Activated B cell treated with CpG ODN at 0.5 μM for 24 hours (primary cell): Measurements from ENCODE around the gene STH. TPM values are rescaled to one million over a fixed set of nuclear protein-coding genes. Genes with fewer than 3 reads are reported as not detected.

Source experiments
- ATAC-seq: fragments of 200-7000 bp; cut with Tn5 transposase; one replicate; pipeline ENCODE4 v1.10.0; 2021; ENCODE audit warnings: low read depth, mild to moderate bottlenecking, moderate library complexity
- CTCF ChIA-PET: fragments of 350-600 bp; sonication (Branson Sonifier 250); formaldehyde crosslinking; loops from one replicate; lab custom pipeline; 2021; ENCODE audit warnings: antibody characterized with exemption; lab: Charles Lee
- POLR2A ChIA-PET: fragments of 350-600 bp; sonication (Branson Sonifier 250); formaldehyde crosslinking; loops from one replicate; lab custom pipeline; 2021; ENCODE audit warnings: antibody characterized with exemption; lab: Charles Lee
- DNase-seq: peaks from one replicate; pipeline ENCODE4 v3.0.0; 2022
- H3K27ac Mint-ChIP-seq: one replicate; pipeline ENCODE4 v1.8.0; 2020; ENCODE audit warnings: mixed read lengths
- H3K27me3 Mint-ChIP-seq: one replicate; pipeline ENCODE4 v1.8.0; 2021; ENCODE audit warnings: mixed read lengths
- H3K36me3 Mint-ChIP-seq: one replicate; pipeline ENCODE4 v1.8.0; 2021; ENCODE audit warnings: low read depth, mixed read lengths
- H3K4me1 Mint-ChIP-seq: one replicate; pipeline ENCODE4 v1.8.0; 2021; ENCODE audit warnings: mixed read lengths
- H3K4me3 Mint-ChIP-seq: one replicate; pipeline ENCODE4 v1.8.0; 2020; ENCODE audit warnings: mild to moderate bottlenecking, mixed read lengths
- H3K9me3 Mint-ChIP-seq: one replicate; pipeline ENCODE4 v1.8.0; 2020; ENCODE audit warnings: mixed read lengths
- intact Hi-C: fragments of 100-400 bp; cut with micrococcal nuclease; formaldehyde crosslinking; loops from one replicate; pipeline ENCODE4 v1.15.1; 2024
- total RNA-seq: library from RNA; stranded (reverse); gene quantifications from 2 replicates; pipeline ENCODE4 v1.2.3, GENCODE V29; 2022
- TF ChIP-seq, protein P1 (sequence below): fragments of 200-600 bp; IDR thresholded peaks from one replicate; pipeline ENCODE4 v1.8.0; 2022; ENCODE audit warnings: antibody characterized with exemption, mild to moderate bottlenecking

Gene STH
- total RNA-seq, 1 donor from 2014 or later: not detected

DNA sequence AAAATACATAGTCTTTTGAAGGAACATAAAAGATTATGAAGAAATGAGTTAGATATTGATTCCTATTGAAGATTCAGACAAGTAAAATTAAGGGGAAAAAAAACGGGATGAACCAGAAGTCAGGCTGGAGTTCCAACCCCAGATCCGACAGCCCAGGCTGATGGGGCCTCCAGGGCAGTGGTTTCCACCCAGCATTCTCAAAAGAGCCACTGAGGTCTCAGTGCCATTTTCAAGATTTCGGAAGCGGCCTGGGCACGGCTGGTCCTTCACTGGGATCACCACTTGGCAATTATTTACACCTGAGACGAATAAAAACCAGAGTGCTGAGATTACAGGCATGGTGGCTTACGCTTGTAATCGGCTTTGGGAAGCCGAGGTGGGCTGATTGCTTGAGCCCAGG, 9.5 kb downstream of the STH start:
- ATAC-seq (no peak), DNase-seq (no peak)
- POLR2A ChIA-PET: no interaction called here
- no peaks in the 10 kb centered on the region for H3K9me3 Mint-ChIP-seq
- H3K27ac Mint-ChIP-seq: no peak overlapping the region
- no peaks in the 10 kb centered on the region for H3K4me1 Mint-ChIP-seq
- CTCF ChIA-PET: no interaction called here
- no peak overlapping the region for H3K4me3 Mint-ChIP-seq
- TF ChIP-seq, protein P1, sequence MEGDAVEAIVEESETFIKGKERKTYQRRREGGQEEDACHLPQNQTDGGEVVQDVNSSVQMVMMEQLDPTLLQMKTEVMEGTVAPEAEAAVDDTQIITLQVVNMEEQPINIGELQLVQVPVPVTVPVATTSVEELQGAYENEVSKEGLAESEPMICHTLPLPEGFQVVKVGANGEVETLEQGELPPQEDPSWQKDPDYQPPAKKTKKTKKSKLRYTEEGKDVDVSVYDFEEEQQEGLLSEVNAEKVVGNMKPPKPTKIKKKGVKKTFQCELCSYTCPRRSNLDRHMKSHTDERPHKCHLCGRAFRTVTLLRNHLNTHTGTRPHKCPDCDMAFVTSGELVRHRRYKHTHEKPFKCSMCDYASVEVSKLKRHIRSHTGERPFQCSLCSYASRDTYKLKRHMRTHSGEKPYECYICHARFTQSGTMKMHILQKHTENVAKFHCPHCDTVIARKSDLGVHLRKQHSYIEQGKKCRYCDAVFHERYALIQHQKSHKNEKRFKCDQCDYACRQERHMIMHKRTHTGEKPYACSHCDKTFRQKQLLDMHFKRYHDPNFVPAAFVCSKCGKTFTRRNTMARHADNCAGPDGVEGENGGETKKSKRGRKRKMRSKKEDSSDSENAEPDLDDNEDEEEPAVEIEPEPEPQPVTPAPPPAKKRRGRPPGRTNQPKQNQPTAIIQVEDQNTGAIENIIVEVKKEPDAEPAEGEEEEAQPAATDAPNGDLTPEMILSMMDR: no peak
- no peaks in the 10 kb centered on the region for H3K27me3 Mint-ChIP-seq
- H3K36me3 Mint-ChIP-seq: no peaks in the 10 kb centered on the region
- intact Hi-C loops: no loop called here

DNA sequence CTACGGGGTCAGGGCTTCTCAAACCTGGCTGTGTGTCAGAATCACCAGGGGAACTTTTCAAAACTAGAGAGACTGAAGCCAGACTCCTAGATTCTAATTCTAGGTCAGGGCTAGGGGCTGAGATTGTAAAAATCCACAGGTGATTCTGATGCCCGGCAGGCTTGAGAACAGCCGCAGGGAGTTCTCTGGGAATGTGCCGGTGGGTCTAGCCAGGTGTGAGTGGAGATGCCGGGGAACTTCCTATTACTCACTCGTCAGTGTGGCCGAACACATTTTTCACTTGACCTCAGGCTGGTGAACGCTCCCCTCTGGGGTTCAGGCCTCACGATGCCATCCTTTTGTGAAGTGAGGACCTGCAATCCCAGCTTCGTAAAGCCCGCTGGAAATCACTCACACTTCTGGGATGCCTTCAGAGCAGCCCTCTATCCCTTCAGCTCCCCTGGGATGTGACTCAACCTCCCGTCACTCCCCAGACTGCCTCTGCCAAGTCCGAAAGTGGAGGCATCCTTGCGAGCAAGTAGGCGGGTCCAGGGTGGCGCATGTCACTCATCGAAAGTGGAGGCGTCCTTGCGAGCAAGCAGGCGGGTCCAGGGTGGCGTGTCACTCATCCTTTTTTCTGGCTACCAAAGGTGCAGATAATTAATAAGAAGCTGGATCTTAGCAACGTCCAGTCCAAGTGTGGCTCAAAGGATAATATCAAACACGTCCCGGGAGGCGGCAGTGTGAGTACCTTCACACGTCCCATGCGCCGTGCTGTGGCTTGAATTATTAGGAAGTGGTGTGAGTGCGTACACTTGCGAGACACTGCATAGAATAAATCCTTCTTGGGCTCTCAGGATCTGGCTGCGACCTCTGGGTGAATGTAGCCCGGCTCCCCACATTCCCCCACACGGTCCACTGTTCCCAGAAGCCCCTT, 10.9 kb downstream of the STH start:
- no peak for ATAC-seq
- no peaks in the 10 kb centered on the region for H3K27me3 Mint-ChIP-seq
- no peaks in the 10 kb centered on the region for H3K4me1 Mint-ChIP-seq
- intact Hi-C loops: no loop called here
- DNase-seq: no peak
- POLR2A ChIA-PET: no interaction called here
- no peak overlapping the region for H3K27ac Mint-ChIP-seq
- H3K4me3 Mint-ChIP-seq: no peak overlapping the region
- TF ChIP-seq, protein P1: no peak
- CTCF ChIA-PET: no interaction called here
- no peaks in the 10 kb centered on the region for H3K36me3 Mint-ChIP-seq
- H3K9me3 Mint-ChIP-seq: no peaks in the 10 kb centered on the region

DNA sequence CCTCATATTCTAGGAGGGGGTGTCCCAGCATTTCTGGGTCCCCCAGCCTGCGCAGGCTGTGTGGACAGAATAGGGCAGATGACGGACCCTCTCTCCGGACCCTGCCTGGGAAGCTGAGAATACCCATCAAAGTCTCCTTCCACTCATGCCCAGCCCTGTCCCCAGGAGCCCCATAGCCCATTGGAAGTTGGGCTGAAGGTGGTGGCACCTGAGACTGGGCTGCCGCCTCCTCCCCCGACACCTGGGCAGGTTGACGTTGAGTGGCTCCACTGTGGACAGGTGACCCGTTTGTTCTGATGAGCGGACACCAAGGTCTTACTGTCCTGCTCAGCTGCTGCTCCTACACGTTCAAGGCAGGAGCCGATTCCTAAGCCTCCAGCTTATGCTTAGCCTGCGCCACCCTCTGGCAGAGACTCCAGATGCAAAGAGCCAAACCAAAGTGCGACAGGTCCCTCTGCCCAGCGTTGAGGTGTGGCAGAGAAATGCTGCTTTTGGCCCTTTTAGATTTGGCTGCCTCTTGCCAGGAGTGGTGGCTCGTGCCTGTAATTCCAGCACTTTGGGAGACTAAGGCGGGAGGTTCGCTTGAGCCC, 11.6 kb downstream of the STH start:
- no peaks in the 10 kb centered on the region for H3K36me3 Mint-ChIP-seq
- intact Hi-C loops: no loop called here
- TF ChIP-seq, protein P1: no peak
- no peak for ATAC-seq
- POLR2A ChIA-PET: no interaction called here
- H3K9me3 Mint-ChIP-seq: no peaks in the 10 kb centered on the region
- H3K4me3 Mint-ChIP-seq: no peak overlapping the region
- no peaks in the 10 kb centered on the region for H3K27me3 Mint-ChIP-seq
- no peaks in the 10 kb centered on the region for H3K4me1 Mint-ChIP-seq
- DNase-seq: no peak
- no peak overlapping the region for H3K27ac Mint-ChIP-seq
- CTCF ChIA-PET: no interaction called here

DNA sequence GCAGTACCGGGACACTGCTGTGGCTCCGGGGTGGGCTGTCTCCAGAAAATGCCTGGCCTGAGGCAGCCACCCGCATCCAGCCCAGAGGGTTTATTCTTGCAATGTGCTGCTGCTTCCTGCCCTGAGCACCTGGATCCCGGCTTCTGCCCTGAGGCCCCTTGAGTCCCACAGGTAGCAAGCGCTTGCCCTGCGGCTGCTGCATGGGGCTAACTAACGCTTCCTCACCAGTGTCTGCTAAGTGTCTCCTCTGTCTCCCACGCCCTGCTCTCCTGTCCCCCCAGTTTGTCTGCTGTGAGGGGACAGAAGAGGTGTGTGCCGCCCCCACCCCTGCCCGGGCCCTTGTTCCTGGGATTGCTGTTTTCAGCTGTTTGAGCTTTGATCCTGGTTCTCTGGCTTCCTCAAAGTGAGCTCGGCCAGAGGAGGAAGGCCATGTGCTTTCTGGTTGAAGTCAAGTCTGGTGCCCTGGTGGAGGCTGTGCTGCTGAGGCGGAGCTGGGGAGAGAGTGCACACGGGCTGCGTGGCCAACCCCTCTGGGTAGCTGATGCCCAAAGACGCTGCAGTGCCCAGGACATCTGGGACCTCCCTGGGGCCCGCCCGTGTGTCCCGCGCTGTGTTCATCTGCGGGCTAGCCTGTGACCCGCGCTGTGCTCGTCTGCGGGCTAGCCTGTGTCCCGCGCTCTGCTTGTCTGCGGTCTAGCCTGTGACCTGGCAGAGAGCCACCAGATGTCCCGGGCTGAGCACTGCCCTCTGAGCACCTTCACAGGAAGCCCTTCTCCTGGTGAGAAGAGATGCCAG, 12.9 kb downstream of the STH start:
- Mint-ChIP-seq H3K9me3 (no peaks in the 10 kb centered on the region), H3K27me3 (no peaks in the 10 kb centered on the region), H3K4me3 (no peak overlapping the region), H3K27ac (no peak overlapping the region), H3K36me3 (no peaks in the 10 kb centered on the region), H3K4me1 (no peaks in the 10 kb centered on the region)
- intact Hi-C loops: no loop called here
- POLR2A ChIA-PET: no interaction called here
- CTCF ChIA-PET: no interaction called here
- no peak for DNase-seq
- ATAC-seq: no peak
- TF ChIP-seq, protein P1: no peak
